Activated naive CD4-positive, alpha-beta T cell treated with anti-CD3 and anti-CD28 coated beads for 36 hours (primary cell): ENCODE data around the gene POU2F1. TPM values are rescaled to one million over a fixed set of nuclear protein-coding genes. Genes with fewer than 3 reads are reported as not detected.
A peak's percentile ranks its signal among the peaks of the same experiment; 100 is the strongest.

Experiments
- CTCF ChIA-PET: fragments of 350-600 bp; sonication (Branson Sonifier 250); formaldehyde crosslinking; loops from one replicate; lab custom pipeline; 2021; ENCODE audit warnings: antibody characterized with exemption; lab: Charles Lee
- DNase-seq: peaks from one replicate; pipeline ENCODE4 v3.0.0-alpha.2; 2020
- H3K27ac Mint-ChIP-seq: one replicate; pipeline ENCODE4 v1.8.0; 2021; ENCODE audit warnings: mild to moderate bottlenecking, mixed read lengths
- H3K27me3 Mint-ChIP-seq: one replicate; pipeline ENCODE4 v1.8.0; 2021; ENCODE audit warnings: low read depth, mixed read lengths
- H3K36me3 Mint-ChIP-seq: one replicate; pipeline ENCODE4 v1.8.0; 2021; ENCODE audit warnings: low read depth, mixed read lengths
- H3K4me1 Mint-ChIP-seq: one replicate; pipeline ENCODE4 v1.8.0; 2021; ENCODE audit warnings: low read depth, mixed read lengths
- H3K4me3 Mint-ChIP-seq: one replicate; pipeline ENCODE4 v1.8.0; 2021; ENCODE audit warnings: mild to moderate bottlenecking, moderate library complexity, mixed read lengths
- H3K9me3 Mint-ChIP-seq: one replicate; pipeline ENCODE4 v1.8.0; 2021; ENCODE audit warnings: mixed read lengths
- intact Hi-C: fragments of 100-400 bp; cut with micrococcal nuclease; formaldehyde crosslinking; loops from one replicate; pipeline ENCODE4 v1.15.1; 2023
- total RNA-seq, 2 experiments: library from RNA; stranded (reverse); gene quantifications; one replicate each; pipeline ENCODE4 v1.2.3, GENCODE V29; 2021

The POU2F1 gene
- total RNA-seq, 2 experiments from 2014 or later = 17.6 to 19.4 TPM

DNA sequence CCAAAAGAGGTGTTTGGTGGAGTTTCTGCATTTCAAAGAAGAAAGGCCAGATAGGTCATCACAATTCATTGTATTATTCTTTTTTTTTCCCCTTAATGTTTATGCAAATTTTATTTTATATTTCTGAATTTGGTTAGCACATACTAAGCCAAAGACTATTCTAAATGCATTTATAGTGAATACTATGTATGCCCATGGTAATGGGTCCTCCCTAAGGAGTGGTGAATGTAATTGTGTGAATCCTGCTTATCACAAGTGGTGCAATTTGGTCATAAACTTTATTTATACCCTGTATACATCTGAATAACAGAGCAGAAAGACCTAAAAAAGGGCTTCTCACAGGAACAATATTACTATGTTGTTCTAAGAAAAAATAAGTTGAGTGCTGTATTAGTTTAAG is 198.6 kb downstream of the POU2F1 start:
- H3K4me3 Mint-ChIP-seq = no peak overlapping the region
- no peak for DNase-seq
- peaks cover 4% of the 10 kb centered on the region for H3K36me3 Mint-ChIP-seq
- H3K9me3 Mint-ChIP-seq = no peaks in the 10 kb centered on the region
- no peak overlapping the region for H3K27ac Mint-ChIP-seq
- peaks cover 5% of the 10 kb centered on the region for H3K4me1 Mint-ChIP-seq
- intact Hi-C loops = no loop called here
- CTCF ChIA-PET = interaction anchor here (1.4 to 2.0 kb wide), 2 partner anchors 116 to 121 kb away, joined by 4 to 7 read pairs; no protein-coding TSS in a partner anchor
- H3K27me3 Mint-ChIP-seq = no peaks in the 10 kb centered on the region

DNA sequence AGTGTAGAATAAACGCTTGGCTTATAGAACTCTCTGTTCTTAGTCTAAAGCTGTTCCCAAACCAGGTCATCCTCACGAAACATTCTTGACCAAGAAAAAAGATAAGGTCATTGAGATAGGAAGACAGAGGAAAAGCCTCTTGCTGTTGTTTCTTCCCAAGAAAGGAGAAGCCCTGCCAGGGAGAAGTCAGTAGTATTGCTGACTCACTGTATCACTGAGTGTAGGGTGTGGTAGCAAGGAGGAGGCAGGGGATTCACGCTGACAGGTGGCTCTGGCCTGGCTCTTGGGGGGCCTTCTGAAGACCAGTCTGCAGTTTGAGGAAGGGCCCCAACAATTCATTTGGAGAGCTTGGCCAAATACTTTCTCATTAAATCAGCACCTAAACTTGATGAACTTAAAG is 199.8 kb downstream of the POU2F1 start:
- Mint-ChIP-seq H3K4me1 (peaks cover under 1% of the 10 kb centered on the region), H3K27ac (no peak overlapping the region), H3K4me3 (no peak overlapping the region), H3K27me3 (no peaks in the 10 kb centered on the region), H3K9me3 (no peaks in the 10 kb centered on the region), H3K36me3 (peaks cover 3% of the 10 kb centered on the region)
- CTCF ChIA-PET = no interaction called here
- intact Hi-C loops = no loop called here
- DNase-seq = no peak

DNA sequence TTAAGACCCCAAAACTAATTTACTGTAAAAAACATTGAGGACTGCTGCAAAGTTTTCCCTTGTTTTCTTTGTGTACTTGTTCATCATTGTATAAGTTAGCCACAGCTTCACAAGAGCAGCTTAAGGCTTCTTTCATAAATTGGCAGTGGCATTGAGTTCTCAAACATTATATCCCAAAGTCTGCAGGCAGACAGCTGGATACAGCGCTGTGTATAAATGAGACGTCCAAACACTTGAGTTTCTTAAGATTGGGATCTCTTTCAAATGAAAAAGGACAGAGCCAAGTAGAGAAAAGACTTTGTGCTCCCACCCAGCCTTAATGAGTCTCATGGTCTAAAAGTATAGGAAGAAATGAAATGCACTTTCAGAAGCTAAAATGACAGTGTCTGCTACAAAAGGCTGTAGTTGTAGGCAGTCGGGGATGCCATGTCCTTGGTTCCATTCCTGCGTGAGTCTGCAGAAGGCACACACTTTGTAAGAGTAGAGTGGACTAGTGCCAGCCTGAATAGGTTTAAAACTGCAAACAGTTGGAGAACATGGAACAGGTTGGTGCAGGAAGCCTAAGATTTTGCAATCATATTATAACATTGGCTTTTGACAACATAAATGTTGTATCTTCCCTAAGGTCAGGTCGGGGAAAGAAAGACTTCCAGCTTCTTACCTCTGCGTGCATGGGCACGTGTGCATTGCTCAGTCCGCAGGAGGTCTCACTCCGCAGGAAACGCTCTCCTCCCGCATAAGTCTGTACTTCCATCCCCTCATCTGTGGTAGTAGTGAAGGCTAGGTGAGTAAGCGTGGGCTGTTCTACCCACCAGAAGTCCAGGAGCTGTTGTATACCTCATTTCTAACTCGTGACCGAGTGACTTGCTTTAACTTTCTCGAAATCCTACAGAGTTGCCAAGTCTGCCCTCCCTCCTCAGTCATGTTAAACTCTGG is 203.3 kb downstream of the POU2F1 start:
- Mint-ChIP-seq H3K27me3 (no peaks in the 10 kb centered on the region), H3K4me1 (peaks cover 22% of the 10 kb centered on the region)

DNA sequence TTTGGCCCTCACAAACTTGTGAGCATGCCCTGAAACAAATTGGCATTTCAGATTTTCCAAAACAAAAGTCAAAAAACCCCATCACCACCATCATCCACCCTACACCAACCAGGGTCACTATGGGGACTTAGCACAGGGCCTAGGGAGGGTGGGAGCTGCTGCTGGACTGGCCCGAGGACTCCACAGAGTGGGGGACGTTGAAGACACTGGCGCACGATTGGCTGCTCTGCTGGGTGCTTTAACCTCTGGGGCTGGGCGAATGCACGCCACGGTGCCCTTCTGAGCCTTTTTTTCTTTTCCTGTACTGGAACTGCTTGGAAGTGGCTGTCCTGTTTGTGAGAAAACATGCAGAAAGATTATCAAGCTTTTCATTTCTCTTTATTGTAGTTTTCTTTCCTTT is 204.8 kb downstream of the POU2F1 start:
- no peak for DNase-seq
- no peaks in the 10 kb centered on the region for H3K27me3 Mint-ChIP-seq
- H3K9me3 Mint-ChIP-seq = no peaks in the 10 kb centered on the region
- peaks cover 34% of the 10 kb centered on the region for H3K4me1 Mint-ChIP-seq
- no peak overlapping the region for H3K4me3 Mint-ChIP-seq
- H3K36me3 Mint-ChIP-seq = peaks cover 1% of the 10 kb centered on the region
- H3K27ac Mint-ChIP-seq = peak overlapping the region; percentile 20
- CTCF ChIA-PET = interaction anchor here (0.8 to 1.4 kb wide), 6 partner anchors 16 to 562 kb away, joined by 3 to 11 read pairs (median 4); no protein-coding TSS in a partner anchor
- intact Hi-C loops = no loop called here

More for the DNA sequence above, 203.3 kb downstream of the POU2F1 start:
- CTCF ChIA-PET = interaction anchor here (0.6 to 2.5 kb wide), 5 partner anchors 15 to 136 kb away, joined by 3 to 11 read pairs (median 6); no protein-coding TSS in a partner anchor
- Mint-ChIP-seq H3K9me3 (no peaks in the 10 kb centered on the region), H3K36me3 (no peaks in the 10 kb centered on the region), H3K27ac (no peak overlapping the region), H3K4me3 (no peak overlapping the region)
- DNase-seq = no peak
- intact Hi-C loops = no loop called here

DNA sequence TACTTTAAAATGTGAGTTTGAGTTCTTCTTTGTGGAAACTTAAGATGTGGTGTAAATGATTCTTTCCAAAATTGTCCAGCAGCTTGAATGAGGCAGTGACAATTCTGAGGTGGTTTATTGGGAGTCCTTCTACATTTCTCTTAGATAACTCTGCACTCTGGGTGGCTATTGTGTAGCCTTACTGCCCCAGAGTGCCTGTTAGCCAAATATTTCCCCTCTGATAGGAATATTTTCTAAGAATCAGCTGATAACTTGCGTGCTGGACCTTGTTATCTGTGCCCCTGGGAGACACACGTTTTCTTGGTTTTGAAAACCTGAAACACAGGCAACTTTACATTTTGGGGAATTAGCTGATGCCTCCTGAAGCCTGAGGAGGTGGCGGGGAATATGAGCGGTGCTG is 206.0 kb downstream of the POU2F1 start:
- H3K4me1 Mint-ChIP-seq = peaks cover 40% of the 10 kb centered on the region
- H3K4me3 Mint-ChIP-seq = no peak overlapping the region
- H3K9me3 Mint-ChIP-seq = no peaks in the 10 kb centered on the region
- CTCF ChIA-PET = interaction anchor here (0.7 to 1.8 kb wide), 4 partner anchors 9 to 113 kb away, joined by 4 to 5 read pairs (median 4); no protein-coding TSS in a partner anchor
- no peaks in the 10 kb centered on the region for H3K27me3 Mint-ChIP-seq
- peaks cover 4% of the 10 kb centered on the region for H3K36me3 Mint-ChIP-seq
- no peak for DNase-seq
- intact Hi-C loops = no loop called here
- no peak overlapping the region for H3K27ac Mint-ChIP-seq

DNA sequence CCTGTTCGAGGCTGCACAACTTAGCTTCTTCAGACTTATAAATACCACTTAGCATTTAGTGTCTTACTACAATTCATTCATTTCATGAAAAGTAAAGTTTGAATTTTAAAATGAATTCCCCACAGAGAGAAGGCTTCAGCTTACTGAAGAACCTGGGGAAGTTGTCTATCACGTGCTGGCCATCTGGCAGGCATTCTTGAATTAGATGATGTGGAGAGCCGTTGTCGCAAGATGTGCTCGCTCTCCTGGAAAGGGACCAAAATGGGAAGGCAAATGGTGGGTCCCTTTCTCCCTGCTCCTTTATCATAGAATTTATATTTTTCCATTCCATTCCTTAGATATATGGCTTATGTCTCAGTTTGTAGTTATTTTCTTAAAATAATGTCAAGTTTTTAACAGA is 207.2 kb downstream of the POU2F1 start:
- Mint-ChIP-seq H3K36me3 (peaks cover 7% of the 10 kb centered on the region), H3K9me3 (no peaks in the 10 kb centered on the region), H3K27me3 (no peaks in the 10 kb centered on the region), H3K4me3 (no peak overlapping the region), H3K27ac (no peak overlapping the region), H3K4me1 (peaks cover 43% of the 10 kb centered on the region)
- no peak for DNase-seq
- intact Hi-C loops = no loop called here
- CTCF ChIA-PET = interaction anchor here (1.7 to 1.8 kb wide), 2 partner anchors 10 to 106 kb away, joined by 4 to 5 read pairs; no protein-coding TSS in a partner anchor

DNA sequence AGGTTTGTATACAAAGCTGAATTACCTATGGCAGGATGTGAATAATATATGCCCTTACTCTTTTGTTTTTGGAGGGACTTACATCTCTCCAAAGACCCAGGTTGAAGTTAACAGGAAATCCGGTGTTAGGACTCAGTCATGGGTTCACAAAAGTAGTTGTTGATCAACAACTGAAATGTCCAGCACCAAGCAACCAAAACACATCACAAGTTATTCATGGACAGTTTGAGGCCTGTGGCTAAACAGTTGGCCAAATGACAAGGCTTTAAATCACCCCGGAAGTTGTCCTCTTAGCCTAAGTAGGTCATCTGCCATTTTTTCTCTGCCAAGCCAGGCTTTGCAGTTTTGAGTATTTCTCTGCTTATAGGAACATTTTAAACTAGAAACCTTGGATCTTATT is 207.7 kb downstream of the POU2F1 start:
- Mint-ChIP-seq H3K9me3 (no peaks in the 10 kb centered on the region), H3K27ac (peak overlapping the region; percentile 51), H3K4me1 (peaks cover 43% of the 10 kb centered on the region), H3K4me3 (no peak overlapping the region), H3K36me3 (peaks cover 11% of the 10 kb centered on the region), H3K27me3 (no peaks in the 10 kb centered on the region)
- no peak for DNase-seq
- CTCF ChIA-PET = interaction anchor here (1.0 kb wide), 1 partner anchor 106 kb away, joined by 3 read pairs; no protein-coding TSS in a partner anchor
- intact Hi-C loops = no loop called here

DNA sequence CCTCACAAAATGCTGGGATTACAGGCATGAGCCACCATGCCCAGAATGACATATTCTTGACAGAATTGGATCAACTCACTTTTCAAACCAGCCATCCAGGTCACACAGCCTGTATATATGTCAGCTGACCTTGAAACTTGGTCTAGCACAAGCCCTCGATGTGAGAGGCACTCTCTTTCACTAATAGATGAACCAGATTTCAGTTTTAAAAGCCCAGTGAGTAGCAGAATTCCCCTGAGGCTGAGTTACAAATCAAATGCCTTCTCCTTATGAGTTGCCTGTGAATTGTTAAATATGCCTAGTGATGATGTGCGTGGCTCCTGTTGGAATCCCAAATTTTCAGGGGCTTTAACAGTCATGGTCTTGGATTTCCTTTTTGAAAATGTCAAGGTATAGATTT is 208.9 kb downstream of the POU2F1 start:
- H3K36me3 Mint-ChIP-seq = peaks cover 15% of the 10 kb centered on the region
- H3K27me3 Mint-ChIP-seq = no peaks in the 10 kb centered on the region
- H3K4me1 Mint-ChIP-seq = peaks cover 48% of the 10 kb centered on the region
- intact Hi-C loops = loop anchor here (10.0 kb wide), 1 partner anchor 515 kb away; no protein-coding TSS in a partner anchor
- DNase-seq = no peak
- CTCF ChIA-PET = interaction anchor here (1.0 to 1.4 kb wide), 2 partner anchors 9 to 104 kb away, joined by 3 read pairs; no protein-coding TSS in a partner anchor
- H3K27ac Mint-ChIP-seq = peak overlapping the region; percentile 24
- no peaks in the 10 kb centered on the region for H3K9me3 Mint-ChIP-seq
- H3K4me3 Mint-ChIP-seq = no peak overlapping the region

DNA sequence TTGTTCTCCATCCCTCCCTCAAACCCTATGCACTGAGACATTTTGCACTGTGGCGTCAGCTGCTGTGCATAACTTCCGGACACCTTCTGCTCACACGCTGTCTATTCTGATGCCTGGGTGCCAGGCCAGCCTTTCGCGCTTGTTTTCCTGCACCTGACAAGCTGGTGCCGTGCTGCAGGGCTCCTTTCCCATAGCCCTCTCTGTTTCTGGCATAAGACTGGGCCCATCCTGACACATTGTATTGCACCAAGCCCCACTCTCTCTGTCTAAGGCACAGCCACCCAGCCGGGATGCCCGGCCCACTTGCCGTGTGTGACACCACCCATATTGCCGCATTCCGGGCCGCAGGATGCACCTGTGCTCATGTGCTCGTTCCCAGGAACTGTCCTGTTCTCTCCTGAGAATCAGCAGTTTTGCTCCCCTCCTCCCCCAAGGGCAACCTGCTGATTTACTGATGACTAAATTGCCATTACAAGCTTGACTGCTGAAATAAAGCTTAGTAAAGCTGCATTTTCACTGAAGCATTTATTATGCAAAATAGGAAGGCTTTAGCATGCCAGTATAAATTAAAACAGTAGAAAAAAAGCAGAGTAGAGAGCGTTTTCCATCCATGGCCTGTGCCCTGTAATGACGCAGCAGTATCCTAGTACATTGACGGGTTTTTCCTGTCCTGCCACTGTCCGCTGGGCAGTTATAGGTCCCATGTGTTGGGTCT is 209.6 kb downstream of the POU2F1 start:
- Mint-ChIP-seq H3K4me3 (no peak overlapping the region), H3K36me3 (peaks cover 17% of the 10 kb centered on the region), H3K27ac (peak overlapping the region; percentile 74), H3K9me3 (no peaks in the 10 kb centered on the region), H3K4me1 (peaks cover 50% of the 10 kb centered on the region), H3K27me3 (no peaks in the 10 kb centered on the region)
- intact Hi-C loops = loop anchor here (10.0 kb wide), 1 partner anchor 515 kb away; no protein-coding TSS in a partner anchor
- DNase-seq = no peak
- CTCF ChIA-PET = interaction anchor here (1.0 to 1.8 kb wide), 4 partner anchors 8 to 110 kb away, joined by 3 to 7 read pairs (median 4); no protein-coding TSS in a partner anchor

DNA sequence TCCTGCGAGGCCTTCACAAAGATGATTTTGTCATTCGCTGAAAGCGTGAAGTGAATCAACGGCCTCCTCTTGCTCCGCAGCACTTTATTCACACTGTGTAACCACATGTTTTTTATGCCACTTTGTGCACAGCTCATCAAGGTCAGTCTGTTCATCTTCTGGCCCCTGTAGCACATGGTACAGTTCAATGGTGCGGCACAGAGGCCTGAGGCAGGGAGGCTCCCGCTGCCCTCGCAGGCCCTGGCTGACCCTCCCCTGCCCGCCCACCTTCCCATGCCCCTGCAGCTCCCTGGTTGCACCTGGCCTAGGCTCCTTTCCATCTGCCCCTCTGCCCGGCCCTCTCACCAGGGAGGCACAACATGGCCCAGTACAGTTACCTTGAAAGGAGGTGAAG is 210.2 kb downstream of the POU2F1 start:
- CTCF ChIA-PET = interaction anchor here (1.0 to 1.8 kb wide), 3 partner anchors 10 to 109 kb away, joined by 3 to 7 read pairs (median 6); no protein-coding TSS in a partner anchor
- no peak for DNase-seq
- Mint-ChIP-seq H3K4me1 (peaks cover 51% of the 10 kb centered on the region), H3K9me3 (no peaks in the 10 kb centered on the region), H3K36me3 (peaks cover 21% of the 10 kb centered on the region), H3K4me3 (no peak overlapping the region), H3K27me3 (no peaks in the 10 kb centered on the region), H3K27ac (peak overlapping the region; percentile 56)
- intact Hi-C loops = loop anchor here (10.0 kb wide), 1 partner anchor 516 kb away; no protein-coding TSS in a partner anchor

DNA sequence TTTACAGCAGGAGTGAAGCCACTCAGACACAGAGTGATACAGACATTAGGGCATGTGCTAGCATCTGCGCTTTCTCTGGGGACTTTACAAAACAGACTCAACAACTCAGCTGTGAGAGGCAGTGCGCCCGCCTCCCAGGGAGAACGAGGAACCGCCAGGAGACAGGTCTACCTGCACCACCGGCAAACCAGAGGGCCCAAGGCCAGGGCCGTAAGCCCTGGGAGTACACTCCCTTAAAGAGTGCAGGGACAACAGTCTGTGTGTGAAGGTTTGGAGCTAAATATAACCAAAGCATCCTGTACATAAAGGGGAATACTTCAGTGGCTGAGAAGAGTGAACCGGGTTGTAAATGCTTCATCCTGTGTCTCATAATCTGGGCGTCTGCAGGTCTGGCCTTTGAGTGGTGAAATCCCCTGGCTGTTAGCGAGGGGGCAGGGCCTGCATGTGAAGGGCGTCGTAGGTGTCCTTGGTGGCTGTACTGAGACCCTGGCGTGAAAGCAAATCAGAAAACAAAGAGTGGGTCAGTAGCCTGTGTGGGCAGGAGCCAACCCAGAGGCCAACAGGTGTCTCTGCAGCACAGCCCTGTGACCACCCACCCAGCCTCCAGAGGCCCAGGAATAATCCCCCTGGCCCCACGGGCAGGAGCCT is 210.7 kb downstream of the POU2F1 start:
- no peak overlapping the region for H3K4me3 Mint-ChIP-seq
- H3K27ac Mint-ChIP-seq = peak overlapping the region; percentile 56
- CTCF ChIA-PET = interaction anchor here (1.0 to 3.9 kb wide), 4 partner anchors 9 to 109 kb away, joined by 3 to 17 read pairs (median 6); no protein-coding TSS in a partner anchor
- H3K9me3 Mint-ChIP-seq = no peaks in the 10 kb centered on the region
- H3K36me3 Mint-ChIP-seq = peaks cover 23% of the 10 kb centered on the region
- H3K4me1 Mint-ChIP-seq = peaks cover 56% of the 10 kb centered on the region
- no peak for DNase-seq
- no peaks in the 10 kb centered on the region for H3K27me3 Mint-ChIP-seq
- intact Hi-C loops = loop anchor here (10.0 kb wide), 1 partner anchor 517 kb away; no protein-coding TSS in a partner anchor
